ENCODE results near the gene EPB41L3. TPM values are rescaled to one million over a fixed set of nuclear protein-coding genes. Genes with fewer than 3 reads are reported as not detected.
"Not testable (repeated sequence)": the region's sequence is repeated elsewhere in the genome, so short reads cannot be mapped to it uniquely, and the experiment has no call there.

The EPB41L3 gene
- total and polyA plus RNA-seq, 10 of the 15 experiments (the other 5 are each of a cell fraction or from before 2014, with no cell fraction given): 0.11 to 0.69 (median 0.23) TPM; not detected in 6

DNA sequence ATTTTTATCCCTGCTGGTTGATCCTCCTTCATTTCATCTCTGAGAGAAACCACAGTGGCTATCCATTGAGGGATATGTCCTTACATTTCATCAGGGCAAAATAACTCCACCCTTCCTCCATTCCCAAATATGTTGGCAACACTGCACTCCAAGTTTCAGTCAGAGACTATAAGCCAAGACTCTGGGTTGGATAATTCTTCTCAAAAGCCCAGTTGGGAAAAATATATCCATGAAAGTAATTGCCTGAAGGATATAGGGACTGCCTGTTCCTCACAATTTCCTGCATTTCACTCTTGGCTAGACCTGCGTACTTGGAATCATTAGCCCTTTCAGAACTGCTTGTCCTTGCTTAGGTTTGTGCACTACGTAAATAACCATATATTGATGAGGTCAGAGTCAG is 27.9 kb upstream of the EPB41L3 start:
- FAIRE-seq: no peak
- Histone ChIP-seq H3K79me2 (ENCODE audit: control insufficient read depth, insufficient read depth, low read length) (no peaks in the 10 kb centered on the region), H3K36me3 (ENCODE audit: control insufficient read depth in 2 of 2, insufficient read depth in 2 of 2, low read length in 1 of 2) (no peaks in the 10 kb centered on the region), H2AFZ (ENCODE audit: control insufficient read depth, low read depth, low read length) (no peak overlapping the region), H3K4me3 (no peak overlapping the region), H3K9ac (ENCODE audit: control insufficient read depth, insufficient read depth, low read length) (no peak overlapping the region), H4K20me1 (ENCODE audit: control insufficient read depth, insufficient read depth) (no peaks in the 10 kb centered on the region), H3K27me3 (replicated peaks in 1 of 2; ENCODE audit: control insufficient read depth in 2 of 2, insufficient read depth in 2 of 2, low read length in 1 of 2) (no peaks in the 10 kb centered on the region), H3K4me2 (ENCODE audit: control insufficient read depth, insufficient read depth) (no peak overlapping the region), H3K4me1 (ENCODE audit: control insufficient read depth, insufficient read depth, low read length) (no peaks in the 10 kb centered on the region), H3K27ac (ENCODE audit: control insufficient read depth, insufficient read depth) (no peak overlapping the region), H3K9me3 (replicated peaks; ENCODE audit: control insufficient read depth, insufficient read depth, low read length) (no peaks in the 10 kb centered on the region)
- 23% methylated on average over 2 of the region's 2 CpGs for WGBS (ENCODE audit: insufficient coverage, insufficient replicate concordance, low lambda C conversion rate, missing lambda C conversion rate)
- ChIA-PET RAD21 (ENCODE audit: unreplicated experiment) (no interaction called here), CTCF (no interaction called here), POLR2A (no interaction called here), SMC1A (ENCODE audit: uncharacterized antibody, unreplicated experiment) (no interaction called here)
- TF ChIP-seq RCOR1 (conservative IDR thresholded peaks at IDR 0.05; ENCODE audit: low read depth, low read length) (no peak), ZNF24 (IDR thresholded peaks at IDR 0.05) (no peak), MYB (IDR thresholded peaks at IDR 0.05; ENCODE audit: borderline replicate concordance, low read depth, low read length) (no peak), ZNF207 (IDR thresholded peaks at IDR 0.05; ENCODE audit: borderline replicate concordance) (no peak), CEBPB (IDR thresholded peaks at IDR 0.05; ENCODE audit: borderline replicate concordance in 1 of 2, low read depth in 2 of 2, low read length in 2 of 2) (no peak), JUND (IDR thresholded peaks at IDR 0.05; ENCODE audit: low read depth, low read length) (no peak), NR2C1 (IDR thresholded peaks at IDR 0.05) (no peak), NFYB (IDR thresholded peaks at IDR 0.05; ENCODE audit: insufficient read depth, low read depth, low read length) (no peak), HDAC2 (IDR thresholded peaks at IDR 0.05) (no peak), ZSCAN29 (IDR thresholded peaks at IDR 0.05) (no peak)
- TF ChIP-seq, protein P1, sequence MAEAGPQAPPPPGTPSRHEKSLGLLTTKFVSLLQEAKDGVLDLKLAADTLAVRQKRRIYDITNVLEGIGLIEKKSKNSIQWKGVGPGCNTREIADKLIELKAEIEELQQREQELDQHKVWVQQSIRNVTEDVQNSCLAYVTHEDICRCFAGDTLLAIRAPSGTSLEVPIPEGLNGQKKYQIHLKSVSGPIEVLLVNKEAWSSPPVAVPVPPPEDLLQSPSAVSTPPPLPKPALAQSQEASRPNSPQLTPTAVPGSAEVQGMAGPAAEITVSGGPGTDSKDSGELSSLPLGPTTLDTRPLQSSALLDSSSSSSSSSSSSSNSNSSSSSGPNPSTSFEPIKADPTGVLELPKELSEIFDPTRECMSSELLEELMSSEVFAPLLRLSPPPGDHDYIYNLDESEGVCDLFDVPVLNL (IDR thresholded peaks at IDR 0.05; ENCODE audit: low read depth, low read length): no peak
- TF ChIP-seq, protein P2, sequence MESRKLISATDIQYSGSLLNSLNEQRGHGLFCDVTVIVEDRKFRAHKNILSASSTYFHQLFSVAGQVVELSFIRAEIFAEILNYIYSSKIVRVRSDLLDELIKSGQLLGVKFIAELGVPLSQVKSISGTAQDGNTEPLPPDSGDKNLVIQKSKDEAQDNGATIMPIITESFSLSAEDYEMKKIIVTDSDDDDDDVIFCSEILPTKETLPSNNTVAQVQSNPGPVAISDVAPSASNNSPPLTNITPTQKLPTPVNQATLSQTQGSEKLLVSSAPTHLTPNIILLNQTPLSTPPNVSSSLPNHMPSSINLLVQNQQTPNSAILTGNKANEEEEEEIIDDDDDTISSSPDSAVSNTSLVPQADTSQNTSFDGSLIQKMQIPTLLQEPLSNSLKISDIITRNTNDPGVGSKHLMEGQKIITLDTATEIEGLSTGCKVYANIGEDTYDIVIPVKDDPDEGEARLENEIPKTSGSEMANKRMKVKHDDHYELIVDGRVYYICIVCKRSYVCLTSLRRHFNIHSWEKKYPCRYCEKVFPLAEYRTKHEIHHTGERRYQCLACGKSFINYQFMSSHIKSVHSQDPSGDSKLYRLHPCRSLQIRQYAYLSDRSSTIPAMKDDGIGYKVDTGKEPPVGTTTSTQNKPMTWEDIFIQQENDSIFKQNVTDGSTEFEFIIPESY (IDR thresholded peaks at IDR 0.05): no peak
- TF ChIP-seq, protein P3, sequence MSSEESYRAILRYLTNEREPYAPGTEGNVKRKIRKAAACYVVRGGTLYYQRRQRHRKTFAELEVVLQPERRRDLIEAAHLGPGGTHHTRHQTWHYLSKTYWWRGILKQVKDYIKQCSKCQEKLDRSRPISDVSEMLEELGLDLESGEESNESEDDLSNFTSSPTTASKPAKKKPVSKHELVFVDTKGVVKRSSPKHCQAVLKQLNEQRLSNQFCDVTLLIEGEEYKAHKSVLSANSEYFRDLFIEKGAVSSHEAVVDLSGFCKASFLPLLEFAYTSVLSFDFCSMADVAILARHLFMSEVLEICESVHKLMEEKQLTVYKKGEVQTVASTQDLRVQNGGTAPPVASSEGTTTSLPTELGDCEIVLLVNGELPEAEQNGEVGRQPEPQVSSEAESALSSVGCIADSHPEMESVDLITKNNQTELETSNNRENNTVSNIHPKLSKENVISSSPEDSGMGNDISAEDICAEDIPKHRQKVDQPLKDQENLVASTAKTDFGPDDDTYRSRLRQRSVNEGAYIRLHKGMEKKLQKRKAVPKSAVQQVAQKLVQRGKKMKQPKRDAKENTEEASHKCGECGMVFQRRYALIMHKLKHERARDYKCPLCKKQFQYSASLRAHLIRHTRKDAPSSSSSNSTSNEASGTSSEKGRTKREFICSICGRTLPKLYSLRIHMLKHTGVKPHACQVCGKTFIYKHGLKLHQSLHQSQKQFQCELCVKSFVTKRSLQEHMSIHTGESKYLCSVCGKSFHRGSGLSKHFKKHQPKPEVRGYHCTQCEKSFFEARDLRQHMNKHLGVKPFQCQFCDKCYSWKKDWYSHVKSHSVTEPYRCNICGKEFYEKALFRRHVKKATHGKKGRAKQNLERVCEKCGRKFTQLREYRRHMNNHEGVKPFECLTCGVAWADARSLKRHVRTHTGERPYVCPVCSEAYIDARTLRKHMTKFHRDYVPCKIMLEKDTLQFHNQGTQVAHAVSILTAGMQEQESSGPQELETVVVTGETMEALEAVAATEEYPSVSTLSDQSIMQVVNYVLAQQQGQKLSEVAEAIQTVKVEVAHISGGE (CRISPR knock-in tag; IDR thresholded peaks at IDR 0.05): no peak
- intact Hi-C loops (cut with micrococcal nuclease; ENCODE audit: unreplicated experiment): no loop called here
- DNase-seq (ENCODE audit: low read depth, low spot score): no peak
- BruUV-seq (replicated peaks): no TSS peak
- no peak for ATAC-seq
- in situ Hi-C loops (cut with MboI): no loop called here

DNA sequence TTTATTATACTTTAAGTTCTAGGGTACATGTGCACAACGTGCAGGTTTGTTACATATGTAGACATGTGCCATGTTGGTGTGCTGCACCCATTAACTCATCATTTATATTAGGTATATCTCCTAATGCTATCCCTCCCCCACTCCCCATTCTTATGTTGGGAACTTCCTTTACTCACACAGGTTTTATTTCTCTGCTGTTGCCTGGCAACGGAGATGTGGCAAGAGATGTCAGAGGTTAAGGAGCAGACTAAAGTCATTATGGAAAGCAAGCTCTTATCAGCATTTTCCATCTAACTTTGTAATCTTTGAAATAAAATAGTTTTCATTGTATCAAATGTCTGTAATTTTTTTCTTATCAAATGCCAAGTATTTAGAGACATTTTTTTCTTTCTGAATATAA is 26.8 kb upstream of the EPB41L3 start:
- H3K4me2 ChIP-seq (ENCODE audit: control insufficient read depth, insufficient read depth); SMC1A ChIA-PET (ENCODE audit: uncharacterized antibody, unreplicated experiment); H3K9me3 ChIP-seq (replicated peaks; ENCODE audit: control insufficient read depth, insufficient read depth, low read length); H2AFZ ChIP-seq (ENCODE audit: control insufficient read depth, low read depth, low read length); H3K4me3 ChIP-seq; H3K9ac ChIP-seq (ENCODE audit: control insufficient read depth, insufficient read depth, low read length); H3K27me3 ChIP-seq (replicated peaks in 1 of 2; ENCODE audit: control insufficient read depth in 2 of 2, insufficient read depth in 2 of 2, low read length in 1 of 2); POLR2A ChIA-PET; RAD21 ChIA-PET (ENCODE audit: unreplicated experiment); H3K4me1 ChIP-seq (ENCODE audit: control insufficient read depth, insufficient read depth, low read length); H4K20me1 ChIP-seq (ENCODE audit: control insufficient read depth, insufficient read depth); H3K79me2 ChIP-seq (ENCODE audit: control insufficient read depth, insufficient read depth, low read length); ATAC-seq; BruUV-seq (replicated peaks); H3K27ac ChIP-seq (ENCODE audit: control insufficient read depth, insufficient read depth); CTCF ChIA-PET; intact Hi-C loops (cut with micrococcal nuclease; ENCODE audit: unreplicated experiment); DNase-seq (ENCODE audit: low read depth, low spot score); in situ Hi-C loops (cut with MboI); H3K36me3 ChIP-seq (ENCODE audit: control insufficient read depth in 2 of 2, insufficient read depth in 2 of 2, low read length in 1 of 2); FAIRE-seq: not testable (repeated sequence)
- 0% methylated on average over 2 of the region's 2 CpGs for WGBS (ENCODE audit: insufficient coverage, insufficient replicate concordance, low lambda C conversion rate, missing lambda C conversion rate)

Data from GM12878 (cell line).